Fibroblast of skin of right biceps (primary cell): ENCODE results near the gene SMOC1.

Experiments used
- DNase-seq: peaks from one replicate; pipeline ENCODE4 v3.0.0-alpha.2; 2013

The SMOC1 gene

GRCh38 chr14:70018230-70018629 is 139.0 kb downstream of the SMOC1 start:
- DNase-seq, result no peak

GRCh38 chr14:70018713-70019211 is 139.5 kb downstream of the SMOC1 start:
- no peak for DNase-seq

- no peak for DNase-seq
These were observed 140.5 kb downstream of the SMOC1 start for GRCh38 chr14:70019695-70020094.

GRCh38 chr14:70020352-70021170 is 141.3 kb downstream of the SMOC1 start:
- DNase-seq, result no peak

GRCh38 chr14:70021548-70022220 is 142.5 kb downstream of the SMOC1 start:
- DNase-seq, result no peak

- DNase-seq, result no peak
These were observed 143.7 kb downstream of the SMOC1 start for GRCh38 chr14:70022771-70023445.

GRCh38 chr14:70023871-70024270 is 144.7 kb downstream of the SMOC1 start:
- DNase-seq, result no peak

- DNase-seq, result peak; percentile 29
These were observed 148.7 kb downstream of the SMOC1 start for GRCh38 chr14:70027785-70028428.

GRCh38 chr14:70029296-70030132 is 150.3 kb downstream of the SMOC1 start:
- no peak for DNase-seq

GRCh38 chr14:70032016-70032415 is 152.8 kb downstream of the SMOC1 start:
- DNase-seq, result no peak

- no peak for DNase-seq
These were observed 153.2 kb downstream of the SMOC1 start for GRCh38 chr14:70032447-70032846.

- no peak for DNase-seq
These were observed 153.9 kb downstream of the SMOC1 start for GRCh38 chr14:70033116-70033515.

GRCh38 chr14:70033561-70033960 is 154.3 kb downstream of the SMOC1 start:
- no peak for DNase-seq

GRCh38 chr14:70034257-70034656 is 155.0 kb downstream of the SMOC1 start:
- DNase-seq, result no peak

GRCh38 chr14:70036665-70037064 is 157.4 kb downstream of the SMOC1 start:
- no peak for DNase-seq

GRCh38 chr14:70043001-70043400 is 163.8 kb downstream of the SMOC1 start:
- no peak for DNase-seq

- DNase-seq, result no peak
These were observed 166.1 kb downstream of the SMOC1 start for GRCh38 chr14:70045310-70045709.

GRCh38 chr14:70045844-70046535 is 166.8 kb downstream of the SMOC1 start:
- peak; percentile 40 for DNase-seq

- no peak for DNase-seq
These were observed 168.5 kb downstream of the SMOC1 start for GRCh38 chr14:70047598-70048312.

GRCh38 chr14:70048313-70048654 is 169.1 kb downstream of the SMOC1 start:
- DNase-seq, result no peak

GRCh38 chr14:70049605-70050004 is 170.4 kb downstream of the SMOC1 start:
- DNase-seq, result no peak
